OCI-LY3 (cell line): ENCODE results near the gene ATP6V0A4.

Experiments used
- EZH2phosphoT487 ChIP-seq: fragments of 200-600 bp; shearing (Covaris generic); IDR thresholded peaks from 2 replicates; pipeline ENCODE4 v1.6.1; 2018; ENCODE audit warnings: antibody characterized with exemption, mixed run types, low read depth
- TF ChIP-seq, protein P1 (sequence below): fragments of 200-600, 300-600 bp; sonication (generic); IDR thresholded peaks from 2 replicates; pipeline ENCODE4 v1.5.1; 2014; ENCODE audit warnings: antibody characterized with exemption, low read length, low read depth

DNA sequence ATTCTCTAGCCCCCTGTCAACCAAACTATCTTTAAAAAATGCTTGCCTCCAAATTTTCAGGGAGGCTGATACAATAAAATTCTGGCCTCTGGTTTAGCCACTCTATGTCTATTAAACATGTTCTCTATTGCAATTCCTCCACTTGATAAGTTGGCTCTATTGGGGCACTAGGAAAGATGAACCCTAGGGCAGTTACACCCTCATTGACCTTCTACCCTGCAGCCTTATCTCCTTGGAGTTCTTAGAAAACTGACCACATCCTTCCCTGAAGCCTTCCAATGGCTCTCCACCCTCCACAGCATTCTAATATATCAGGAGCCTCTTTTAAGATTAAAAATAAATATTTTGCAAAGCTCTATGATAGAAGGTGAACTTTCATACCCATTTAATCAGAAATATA lies 127.4 kb downstream of the ATP6V0A4 start:
- TF ChIP-seq, protein P1, sequence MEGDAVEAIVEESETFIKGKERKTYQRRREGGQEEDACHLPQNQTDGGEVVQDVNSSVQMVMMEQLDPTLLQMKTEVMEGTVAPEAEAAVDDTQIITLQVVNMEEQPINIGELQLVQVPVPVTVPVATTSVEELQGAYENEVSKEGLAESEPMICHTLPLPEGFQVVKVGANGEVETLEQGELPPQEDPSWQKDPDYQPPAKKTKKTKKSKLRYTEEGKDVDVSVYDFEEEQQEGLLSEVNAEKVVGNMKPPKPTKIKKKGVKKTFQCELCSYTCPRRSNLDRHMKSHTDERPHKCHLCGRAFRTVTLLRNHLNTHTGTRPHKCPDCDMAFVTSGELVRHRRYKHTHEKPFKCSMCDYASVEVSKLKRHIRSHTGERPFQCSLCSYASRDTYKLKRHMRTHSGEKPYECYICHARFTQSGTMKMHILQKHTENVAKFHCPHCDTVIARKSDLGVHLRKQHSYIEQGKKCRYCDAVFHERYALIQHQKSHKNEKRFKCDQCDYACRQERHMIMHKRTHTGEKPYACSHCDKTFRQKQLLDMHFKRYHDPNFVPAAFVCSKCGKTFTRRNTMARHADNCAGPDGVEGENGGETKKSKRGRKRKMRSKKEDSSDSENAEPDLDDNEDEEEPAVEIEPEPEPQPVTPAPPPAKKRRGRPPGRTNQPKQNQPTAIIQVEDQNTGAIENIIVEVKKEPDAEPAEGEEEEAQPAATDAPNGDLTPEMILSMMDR: no peak
- TF ChIP-seq EZH2phosphoT487: no peak
